GM18909 (cell line): ENCODE measurements around the gene DHX57.

Experiments
- ATAC-seq: cut with Tn5 transposase; IDR thresholded peaks from one replicate; pipeline ENCODE4 v1.9.1; 2021; ENCODE audit warnings: mild to moderate bottlenecking; ENCODE audit not compliant: unreplicated experiment, poor library complexity

The DHX57 gene

GRCh38 chr2:38875576-38876367 is at the start of gene DHX57, which contains the start of gene MORN2:
Gene DHX57, minus strand, starts transcription at chr2:38875934. Its CDS starts 7,529 bp downstream, at chr2:38868405.
Gene MORN2, plus strand, starts transcription at chr2:38875976.
- ATAC-seq: peak; percentile 100

- no peak for ATAC-seq
Observed at GRCh38 chr2:38922902-38923301, 47.2 kb upstream of the DHX57 start.

GRCh38 chr2:38922389-38922788 is 46.7 kb upstream of the DHX57 start:
- no peak for ATAC-seq

- ATAC-seq: no peak
Observed at GRCh38 chr2:38912619-38913018, 36.9 kb upstream of the DHX57 start.

- no peak for ATAC-seq
Observed at GRCh38 chr2:38911191-38911590, 35.5 kb upstream of the DHX57 start.

- no peak for ATAC-seq
Observed at GRCh38 chr2:38909872-38910271, 34.1 kb upstream of the DHX57 start.

- ATAC-seq: peak; percentile 89
Observed at GRCh38 chr2:38907743-38908562, 32.2 kb upstream of the DHX57 start.

- no peak for ATAC-seq
Observed at GRCh38 chr2:38907242-38907641, 31.5 kb upstream of the DHX57 start.

- ATAC-seq: no peak
Observed at GRCh38 chr2:38905251-38905650, 29.5 kb upstream of the DHX57 start.

- no peak for ATAC-seq
Observed at GRCh38 chr2:38900726-38901125, 25.0 kb upstream of the DHX57 start.

GRCh38 chr2:38898256-38898655 is 22.5 kb upstream of the DHX57 start:
- ATAC-seq: no peak

- no peak for ATAC-seq
Observed at GRCh38 chr2:38892819-38893218, 17.1 kb upstream of the DHX57 start.

- ATAC-seq: no peak
Observed at GRCh38 chr2:38889575-38889974, 13.8 kb upstream of the DHX57 start, which contains the start of gene ARHGEF33. Gene ARHGEF33, plus strand, starts transcription at chr2:38889875. Its CDS starts 29,573 bp downstream, at chr2:38919448.

GRCh38 chr2:38889045-38889444 is 13.3 kb upstream of the DHX57 start:
- ATAC-seq: no peak

- no peak for ATAC-seq
Observed at GRCh38 chr2:38887902-38888554, 12.3 kb upstream of the DHX57 start.

GRCh38 chr2:38887347-38887746 is 11.6 kb upstream of the DHX57 start:
- no peak for ATAC-seq

GRCh38 chr2:38886063-38886462 is 10.3 kb upstream of the DHX57 start:
- ATAC-seq: no peak

- ATAC-seq: no peak
Observed at GRCh38 chr2:38876407-38876806, 673 bp upstream of the DHX57 start.

GRCh38 chr2:38875227-38875575 is 533 bp downstream of the DHX57 start:
- no peak for ATAC-seq

- ATAC-seq: no peak
Observed at GRCh38 chr2:38873763-38874162, 2.0 kb downstream of the DHX57 start.

GRCh38 chr2:38871432-38871831 is 4.3 kb downstream of the DHX57 start:
- no peak for ATAC-seq
